Measurements from ENCODE around the gene CTNNBIP1.

CTNNBIP1 gene

DNA sequence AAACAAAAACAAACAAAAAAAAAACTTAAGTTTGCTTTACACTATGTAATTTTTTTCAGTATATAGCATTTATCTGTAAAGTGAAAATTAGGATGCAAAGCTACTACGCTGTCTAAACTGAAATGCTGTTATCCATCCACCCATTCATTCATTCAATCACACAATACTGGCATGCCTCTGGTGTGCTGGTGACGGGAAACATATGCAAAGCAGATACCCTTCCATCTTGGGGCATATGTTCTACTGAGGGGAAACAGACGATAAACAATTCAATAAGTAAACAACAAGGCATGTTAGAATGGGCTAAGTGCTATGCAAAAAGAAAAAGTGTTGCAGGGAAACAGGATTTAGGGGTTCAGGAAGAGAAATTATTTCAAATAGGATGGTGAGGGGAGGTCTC lies 89.5 kb downstream of the CTNNBIP1 start:
- ATAC-seq = no peak
- no peak for TF ChIP-seq ZFP30 (CRISPR knock-in tag; IDR thresholded peaks at IDR 0.05)
- no peak; the same call in 1 of the 2 replicates for TF ChIP-seq TCF4 (CRISPR knock-in tag; IDR thresholded peaks at IDR 0.05; ENCODE audit: borderline replicate concordance)
- no peak for TF ChIP-seq ARNTL (CRISPR knock-in tag; IDR thresholded peaks at IDR 0.05; ENCODE audit: borderline replicate concordance, low read depth)
- TF ChIP-seq, protein P1, sequence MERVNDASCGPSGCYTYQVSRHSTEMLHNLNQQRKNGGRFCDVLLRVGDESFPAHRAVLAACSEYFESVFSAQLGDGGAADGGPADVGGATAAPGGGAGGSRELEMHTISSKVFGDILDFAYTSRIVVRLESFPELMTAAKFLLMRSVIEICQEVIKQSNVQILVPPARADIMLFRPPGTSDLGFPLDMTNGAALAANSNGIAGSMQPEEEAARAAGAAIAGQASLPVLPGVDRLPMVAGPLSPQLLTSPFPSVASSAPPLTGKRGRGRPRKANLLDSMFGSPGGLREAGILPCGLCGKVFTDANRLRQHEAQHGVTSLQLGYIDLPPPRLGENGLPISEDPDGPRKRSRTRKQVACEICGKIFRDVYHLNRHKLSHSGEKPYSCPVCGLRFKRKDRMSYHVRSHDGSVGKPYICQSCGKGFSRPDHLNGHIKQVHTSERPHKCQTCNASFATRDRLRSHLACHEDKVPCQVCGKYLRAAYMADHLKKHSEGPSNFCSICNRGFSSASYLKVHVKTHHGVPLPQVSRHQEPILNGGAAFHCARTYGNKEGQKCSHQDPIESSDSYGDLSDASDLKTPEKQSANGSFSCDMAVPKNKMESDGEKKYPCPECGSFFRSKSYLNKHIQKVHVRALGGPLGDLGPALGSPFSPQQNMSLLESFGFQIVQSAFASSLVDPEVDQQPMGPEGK (CRISPR knock-in tag; IDR thresholded peaks at IDR 0.05; ENCODE audit: borderline replicate concordance) = no peak
- no peak for TF ChIP-seq ZFP3 (CRISPR knock-in tag; IDR thresholded peaks at IDR 0.05)
- TF ChIP-seq ZNF565 (CRISPR knock-in tag; conservative IDR thresholded peaks at IDR 0.05; ENCODE audit: low read depth) = no peak
- TF ChIP-seq TSHZ2 (CRISPR knock-in tag; IDR thresholded peaks at IDR 0.05) = no peak
- no peak for TF ChIP-seq BACH2 (CRISPR knock-in tag; IDR thresholded peaks at IDR 0.05; ENCODE audit: borderline replicate concordance)
- no peak for TF ChIP-seq ZNF8 (CRISPR knock-in tag; IDR thresholded peaks at IDR 0.05)
- no peak for TF ChIP-seq POU6F1 (CRISPR knock-in tag; IDR thresholded peaks at IDR 0.05; ENCODE audit: borderline replicate concordance, low read depth)
- TF ChIP-seq RARB (CRISPR knock-in tag; IDR thresholded peaks at IDR 0.05) = no peak
- TF ChIP-seq ZNF70 (CRISPR knock-in tag; IDR thresholded peaks at IDR 0.05) = no peak
- TF ChIP-seq CSDC2 (CRISPR knock-in tag; IDR thresholded peaks at IDR 0.05) = no peak
- no peak for TF ChIP-seq ISL1 (CRISPR knock-in tag; IDR thresholded peaks at IDR 0.05)
- TF ChIP-seq OSR1 (CRISPR knock-in tag; IDR thresholded peaks at IDR 0.05) = no peak
- TF ChIP-seq CSRNP3 (CRISPR knock-in tag; IDR thresholded peaks at IDR 0.05) = no peak

DNA sequence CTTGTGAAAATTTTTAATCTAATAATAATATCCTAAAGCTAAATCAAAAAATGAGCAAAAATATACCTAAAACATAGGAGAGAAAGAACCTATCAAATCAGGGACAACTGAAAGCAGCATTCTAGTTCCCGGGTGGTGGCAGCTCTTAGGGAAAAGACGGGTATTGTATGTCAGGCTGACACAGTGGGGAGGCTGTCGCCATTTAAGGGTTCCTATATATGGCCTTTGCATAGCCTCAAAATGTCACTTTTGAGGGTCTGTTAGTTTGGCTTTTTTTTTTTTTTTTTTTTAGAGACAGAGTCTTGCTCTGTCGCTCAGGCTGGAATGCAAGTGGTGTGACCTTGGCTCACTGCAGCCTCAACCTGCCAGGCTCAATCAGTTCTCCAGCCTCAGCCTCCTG lies 92.3 kb downstream of the CTNNBIP1 start:
- no peak for ATAC-seq

More for the DNA sequence above, 92.3 kb downstream of the CTNNBIP1 start:
- no peak for TF ChIP-seq ARNTL (CRISPR knock-in tag; IDR thresholded peaks at IDR 0.05; ENCODE audit: borderline replicate concordance, low read depth)
- TF ChIP-seq ZFP3 (CRISPR knock-in tag; IDR thresholded peaks at IDR 0.05) = no peak
- no peak for TF ChIP-seq ZFP30 (CRISPR knock-in tag; IDR thresholded peaks at IDR 0.05)
- no peak for TF ChIP-seq BACH2 (CRISPR knock-in tag; IDR thresholded peaks at IDR 0.05; ENCODE audit: borderline replicate concordance)
- TF ChIP-seq, protein P1 (CRISPR knock-in tag; IDR thresholded peaks at IDR 0.05; ENCODE audit: borderline replicate concordance) = no peak
- TF ChIP-seq TSHZ2 (CRISPR knock-in tag; IDR thresholded peaks at IDR 0.05) = no peak
- no peak for TF ChIP-seq ZNF565 (CRISPR knock-in tag; conservative IDR thresholded peaks at IDR 0.05; ENCODE audit: low read depth)
- no peak for TF ChIP-seq CSDC2 (CRISPR knock-in tag; IDR thresholded peaks at IDR 0.05)
- TF ChIP-seq TCF4 (CRISPR knock-in tag; IDR thresholded peaks at IDR 0.05; ENCODE audit: borderline replicate concordance) = no peak
- TF ChIP-seq ZC3H10 (CRISPR knock-in tag; IDR thresholded peaks at IDR 0.05) = no peak
- TF ChIP-seq CSRNP3 (CRISPR knock-in tag; IDR thresholded peaks at IDR 0.05) = no peak
- no peak for TF ChIP-seq SNAI2 (CRISPR knock-in tag; IDR thresholded peaks at IDR 0.05)
- TF ChIP-seq ISL1 (CRISPR knock-in tag; IDR thresholded peaks at IDR 0.05) = no peak
- no peak for TF ChIP-seq TOX (CRISPR knock-in tag; IDR thresholded peaks at IDR 0.05; ENCODE audit: borderline replicate concordance)
- TF ChIP-seq ZNF70 (CRISPR knock-in tag; IDR thresholded peaks at IDR 0.05) = no peak
- no peak for TF ChIP-seq OSR1 (CRISPR knock-in tag; IDR thresholded peaks at IDR 0.05)
- TF ChIP-seq ZNF8 (CRISPR knock-in tag; IDR thresholded peaks at IDR 0.05) = no peak
- TF ChIP-seq ESRRG (CRISPR knock-in tag; IDR thresholded peaks at IDR 0.05) = no peak
- no peak for TF ChIP-seq GLIS3 (CRISPR knock-in tag; IDR thresholded peaks at IDR 0.05)
- TF ChIP-seq PPARA (CRISPR knock-in tag; IDR thresholded peaks at IDR 0.05; ENCODE audit: borderline replicate concordance) = no peak
